LNCaP clone FGC (cell line): ENCODE measurements around the gene SEMA3D.

Experiments used
- DNase-seq: peaks from one replicate; pipeline ENCODE4 v3.0.0-alpha.2; 2011; ENCODE audit warnings: low read depth
- H3K4me3 ChIP-seq: 2 replicates; pipeline ENCODE4 v1.5.1; 2011; ENCODE audit warnings: mild to moderate bottlenecking, low read depth, low read length, control low read depth
- TF ChIP-seq, protein P1 (sequence below): IDR thresholded peaks from 2 replicates; pipeline ENCODE4 v1.5.1; 2012; ENCODE audit warnings: mild to moderate bottlenecking; ENCODE audit not compliant: control insufficient read depth, insufficient read depth; ENCODE audit errors: extremely low read depth

SEMA3D gene

DNA sequence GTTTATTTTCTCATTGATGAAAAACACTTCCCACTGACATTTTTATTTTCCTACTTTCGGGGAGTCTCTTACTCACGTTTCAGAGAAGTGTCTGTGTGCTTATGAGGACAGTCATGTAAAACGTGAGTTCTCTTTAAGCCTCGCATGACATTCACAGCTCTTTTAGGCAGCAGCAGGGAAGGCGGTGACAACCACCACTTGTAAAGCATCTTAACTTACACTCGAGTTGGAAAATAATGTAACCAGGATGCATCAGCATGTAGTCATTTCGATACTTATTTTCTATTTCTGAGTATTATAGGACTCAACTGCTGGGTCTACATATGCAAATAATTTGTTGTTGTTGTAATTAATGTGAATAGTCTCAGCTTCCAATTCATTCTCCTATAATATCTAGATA is 153.6 kb downstream of the SEMA3D start:
- TF ChIP-seq, protein P1, sequence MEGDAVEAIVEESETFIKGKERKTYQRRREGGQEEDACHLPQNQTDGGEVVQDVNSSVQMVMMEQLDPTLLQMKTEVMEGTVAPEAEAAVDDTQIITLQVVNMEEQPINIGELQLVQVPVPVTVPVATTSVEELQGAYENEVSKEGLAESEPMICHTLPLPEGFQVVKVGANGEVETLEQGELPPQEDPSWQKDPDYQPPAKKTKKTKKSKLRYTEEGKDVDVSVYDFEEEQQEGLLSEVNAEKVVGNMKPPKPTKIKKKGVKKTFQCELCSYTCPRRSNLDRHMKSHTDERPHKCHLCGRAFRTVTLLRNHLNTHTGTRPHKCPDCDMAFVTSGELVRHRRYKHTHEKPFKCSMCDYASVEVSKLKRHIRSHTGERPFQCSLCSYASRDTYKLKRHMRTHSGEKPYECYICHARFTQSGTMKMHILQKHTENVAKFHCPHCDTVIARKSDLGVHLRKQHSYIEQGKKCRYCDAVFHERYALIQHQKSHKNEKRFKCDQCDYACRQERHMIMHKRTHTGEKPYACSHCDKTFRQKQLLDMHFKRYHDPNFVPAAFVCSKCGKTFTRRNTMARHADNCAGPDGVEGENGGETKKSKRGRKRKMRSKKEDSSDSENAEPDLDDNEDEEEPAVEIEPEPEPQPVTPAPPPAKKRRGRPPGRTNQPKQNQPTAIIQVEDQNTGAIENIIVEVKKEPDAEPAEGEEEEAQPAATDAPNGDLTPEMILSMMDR, result no peak
- no peak overlapping the region for H3K4me3 ChIP-seq
- DNase-seq, result no peak

DNA sequence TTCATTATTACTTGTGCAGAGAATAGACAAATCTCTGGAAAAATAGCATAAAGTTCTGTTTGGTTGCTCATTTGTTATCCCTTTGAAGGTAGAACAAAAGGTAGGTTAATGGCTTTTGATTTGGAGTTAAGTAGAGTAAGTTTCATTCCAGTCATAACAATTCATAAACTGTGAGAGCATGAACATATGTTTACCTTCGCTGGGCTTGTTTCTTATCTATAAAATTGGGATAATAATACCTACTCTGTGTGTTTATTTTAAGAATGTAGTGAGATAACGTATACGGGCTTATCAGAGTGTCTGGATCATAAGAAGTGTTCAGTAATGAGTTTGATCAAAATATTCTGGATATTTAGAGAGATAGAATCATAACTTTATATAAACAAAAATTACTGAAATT is 155.4 kb downstream of the SEMA3D start:
- H3K4me3 ChIP-seq, result no peak overlapping the region
- no peak for DNase-seq
- TF ChIP-seq, protein P1, result no peak

DNA sequence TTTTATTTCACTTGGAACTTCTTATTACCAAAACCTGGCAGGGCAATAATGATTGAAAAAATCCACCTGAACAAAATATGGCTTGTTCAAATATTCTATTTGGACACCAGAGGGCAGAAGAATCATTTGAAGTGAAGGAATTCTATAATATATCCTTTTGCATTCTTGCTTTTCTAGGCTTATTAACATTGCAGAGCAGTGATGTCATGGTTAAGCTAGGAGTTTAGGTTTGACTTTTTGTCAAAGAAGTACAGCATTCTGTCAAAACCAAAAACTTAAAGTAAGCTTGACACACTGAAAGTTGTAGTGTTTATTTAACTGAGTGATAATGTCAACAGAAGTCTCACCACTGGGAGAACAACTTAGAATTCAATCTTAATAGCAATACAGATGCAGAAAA is 156.0 kb downstream of the SEMA3D start:
- TF ChIP-seq, protein P1, result peak; percentile 53
- no peak overlapping the region for H3K4me3 ChIP-seq
- DNase-seq, result no peak

DNA sequence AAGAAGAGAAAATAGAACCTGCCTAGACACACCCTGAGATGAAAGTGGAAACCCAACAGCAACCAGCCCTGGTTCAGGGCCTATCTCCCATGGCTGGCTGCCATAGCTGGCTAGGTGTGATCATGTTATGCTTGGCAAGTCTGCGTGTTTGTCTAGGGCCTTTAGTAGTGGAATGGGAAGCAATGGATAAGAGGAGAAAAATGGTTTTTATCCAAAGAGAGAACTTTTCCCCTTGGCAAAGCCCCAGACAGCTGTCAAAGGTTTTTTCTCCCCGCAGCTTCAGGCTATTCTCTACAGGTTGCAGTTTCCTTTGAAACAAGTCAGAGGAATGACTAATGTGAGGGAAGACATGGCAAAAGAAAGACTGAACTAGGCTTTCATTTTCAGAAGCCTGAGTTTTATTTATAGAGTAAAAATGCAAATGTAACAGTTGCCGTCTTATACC is 161.5 kb downstream of the SEMA3D start:
- TF ChIP-seq, protein P1, result no peak
- no peak for DNase-seq

DNA sequence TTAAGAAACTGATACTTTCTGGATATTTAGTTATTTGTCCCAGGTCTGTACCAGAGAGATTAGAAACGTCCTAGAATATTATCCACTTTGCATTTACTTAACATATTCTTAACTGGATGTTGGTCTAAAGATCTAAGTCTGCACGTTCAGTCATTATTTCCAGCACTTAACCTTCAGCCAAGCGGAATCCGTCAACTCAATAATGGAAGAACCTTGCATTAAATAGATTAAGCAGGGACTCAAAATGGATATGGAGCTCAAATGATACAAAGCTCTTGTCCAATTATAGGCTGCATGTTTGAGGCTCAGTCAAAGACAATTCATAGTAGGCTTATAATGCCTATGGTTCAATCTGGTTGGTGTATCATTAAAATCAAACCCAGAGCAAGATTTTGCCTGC is 162.9 kb downstream of the SEMA3D start:
- H3K4me3 ChIP-seq, result no peak overlapping the region
- TF ChIP-seq, protein P1, result no peak
- no peak for DNase-seq

More for the DNA sequence above, 161.5 kb downstream of the SEMA3D start:
- no peak overlapping the region for H3K4me3 ChIP-seq

DNA sequence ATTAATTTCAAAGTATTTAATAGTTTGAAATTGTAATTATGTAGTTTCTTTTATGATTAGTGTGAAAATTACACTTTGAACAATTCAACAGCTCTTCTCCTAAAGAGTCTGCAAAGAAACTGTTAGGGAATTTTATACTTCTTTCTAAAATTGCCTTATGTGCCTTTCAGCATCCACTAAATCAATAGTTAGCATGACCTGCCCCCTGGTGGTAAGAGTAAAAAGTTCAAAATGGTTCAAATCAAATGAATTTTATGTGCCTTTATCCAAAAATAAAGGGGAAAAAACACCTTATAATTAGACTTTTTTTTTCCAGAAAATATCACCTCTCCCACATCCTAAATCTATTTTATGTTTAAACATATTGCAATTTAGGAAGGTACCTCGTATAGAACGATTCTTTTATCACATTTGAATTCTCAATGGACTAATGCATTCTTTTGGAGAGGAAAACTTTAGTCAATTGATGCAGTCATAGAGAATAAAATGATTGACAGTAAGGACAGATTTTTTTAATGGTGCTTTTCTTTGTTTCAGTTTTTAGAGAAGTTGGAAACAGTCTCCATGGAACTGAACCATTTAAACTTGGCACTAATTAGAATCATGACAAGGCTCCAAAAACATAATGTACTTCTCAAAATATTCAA is 163.7 kb downstream of the SEMA3D start:
- TF ChIP-seq, protein P1, result peak; percentile 74
- no peak for DNase-seq
- H3K4me3 ChIP-seq, result no peak overlapping the region
